ENCODE measurements around the gene ROGDI. TPM values are rescaled to one million over a fixed set of nuclear protein-coding genes. Genes with fewer than 3 reads are reported as not detected.

ROGDI gene
- total RNA-seq, 1 experiment from 2014 or later, result 32.1 TPM

GRCh38 chr16:4820652-4821051 lies 18.2 kb upstream of the ROGDI start:
- ChIA-PET CTCF (no interaction called here), POLR2A (no interaction called here)
- no peaks in the 10 kb centered on the region for H3K9me3 Mint-ChIP-seq
- no peaks in the 10 kb centered on the region for H3K27me3 Mint-ChIP-seq (ENCODE audit: low read depth)
- ATAC-seq (no peak), DNase-seq (ENCODE audit: low spot score) (no peak)
- H3K4me1 Mint-ChIP-seq, result no peaks in the 10 kb centered on the region
- H3K4me3 Mint-ChIP-seq, result no peak overlapping the region
- H3K36me3 Mint-ChIP-seq, result peaks cover 60% of the 10 kb centered on the region
- TF ChIP-seq ZMAT4 (CRISPR knock-in tag; IDR thresholded peaks at IDR 0.05), result no peak
- no peak for TF ChIP-seq GABPB1 (CRISPR knock-in tag; IDR thresholded peaks at IDR 0.05)
- TF ChIP-seq SP1 (CRISPR knock-in tag; conservative IDR thresholded peaks at IDR 0.05), result no peak
- no peak for TF ChIP-seq ZNF281 (CRISPR knock-in tag; IDR thresholded peaks at IDR 0.05)
- no peak for TF ChIP-seq RELA (CRISPR knock-in tag; IDR thresholded peaks at IDR 0.05; ENCODE audit: borderline replicate concordance)
- TF ChIP-seq ZNF232 (CRISPR knock-in tag; IDR thresholded peaks at IDR 0.05), result no peak
- TF ChIP-seq CBFB (CRISPR knock-in tag; IDR thresholded peaks at IDR 0.05; ENCODE audit: low read depth), result no peak
- TF ChIP-seq FOXP4 (CRISPR knock-in tag; IDR thresholded peaks at IDR 0.05), result no peak
- TF ChIP-seq ATF6 (CRISPR knock-in tag; IDR thresholded peaks at IDR 0.05), result no peak
- H3K27ac Mint-ChIP-seq, result no peak overlapping the region

- POLR2A ChIA-PET, result no interaction called here
- Mint-ChIP-seq H3K4me3 (no peak overlapping the region), H3K36me3 (peaks cover 67% of the 10 kb centered on the region), H3K27me3 (ENCODE audit: low read depth) (no peaks in the 10 kb centered on the region), H3K9me3 (no peaks in the 10 kb centered on the region), H3K4me1 (no peaks in the 10 kb centered on the region), H3K27ac (no peak overlapping the region)
- DNase-seq (ENCODE audit: low spot score) (no peak), ATAC-seq (no peak; the same call in 1 of the 2 replicates)
- CTCF ChIA-PET, result interaction anchor here (0.7 to 1.3 kb wide), 5 partner anchors 12 to 211 kb away, joined by 3 to 7 read pairs (median 3); partner anchors contain the start of genes ANKS3, DNAAF8 and ROGDI
- no peak for TF ChIP-seq RELA (CRISPR knock-in tag; IDR thresholded peaks at IDR 0.05; ENCODE audit: borderline replicate concordance)
- TF ChIP-seq MAX (CRISPR knock-in tag; IDR thresholded peaks at IDR 0.05), result no peak
- no peak for TF ChIP-seq ZNF138 (CRISPR knock-in tag; conservative IDR thresholded peaks at IDR 0.05)
- no peak for TF ChIP-seq HMGXB4 (CRISPR knock-in tag; IDR thresholded peaks at IDR 0.05)
- TF ChIP-seq ZNF423 (CRISPR knock-in tag; IDR thresholded peaks at IDR 0.05), result no peak
- TF ChIP-seq MYBL2 (CRISPR knock-in tag; IDR thresholded peaks at IDR 0.05), result no peak
- no peak for TF ChIP-seq AFF4 (CRISPR knock-in tag; IDR thresholded peaks at IDR 0.05; ENCODE audit: borderline replicate concordance)
- TF ChIP-seq TEAD1 (CRISPR knock-in tag; IDR thresholded peaks at IDR 0.05), result no peak
- no peak for TF ChIP-seq FOXK1 (CRISPR knock-in tag; IDR thresholded peaks at IDR 0.05)
- TF ChIP-seq ATF6 (CRISPR knock-in tag; IDR thresholded peaks at IDR 0.05), result no peak
- no peak for TF ChIP-seq ZNF396 (CRISPR knock-in tag; IDR thresholded peaks at IDR 0.05; ENCODE audit: borderline replicate concordance)
- TF ChIP-seq ZNF671 (CRISPR knock-in tag; IDR thresholded peaks at IDR 0.05), result no peak
Measured at GRCh38 chr16:4814542-4815173, 12.2 kb upstream of the ROGDI start.
